HL-60/S4 (cell line): ENCODE results near the gene INTS11.

ENCODE experiments used
- in situ Hi-C: fragments of 300-500 bp; cut with MboI; formaldehyde crosslinking; loops from 2 replicates; pipeline ENCODE4 v1.14.3; 2022; ENCODE audit warnings: low sequenced_read_pairs

The INTS11 gene

DNA sequence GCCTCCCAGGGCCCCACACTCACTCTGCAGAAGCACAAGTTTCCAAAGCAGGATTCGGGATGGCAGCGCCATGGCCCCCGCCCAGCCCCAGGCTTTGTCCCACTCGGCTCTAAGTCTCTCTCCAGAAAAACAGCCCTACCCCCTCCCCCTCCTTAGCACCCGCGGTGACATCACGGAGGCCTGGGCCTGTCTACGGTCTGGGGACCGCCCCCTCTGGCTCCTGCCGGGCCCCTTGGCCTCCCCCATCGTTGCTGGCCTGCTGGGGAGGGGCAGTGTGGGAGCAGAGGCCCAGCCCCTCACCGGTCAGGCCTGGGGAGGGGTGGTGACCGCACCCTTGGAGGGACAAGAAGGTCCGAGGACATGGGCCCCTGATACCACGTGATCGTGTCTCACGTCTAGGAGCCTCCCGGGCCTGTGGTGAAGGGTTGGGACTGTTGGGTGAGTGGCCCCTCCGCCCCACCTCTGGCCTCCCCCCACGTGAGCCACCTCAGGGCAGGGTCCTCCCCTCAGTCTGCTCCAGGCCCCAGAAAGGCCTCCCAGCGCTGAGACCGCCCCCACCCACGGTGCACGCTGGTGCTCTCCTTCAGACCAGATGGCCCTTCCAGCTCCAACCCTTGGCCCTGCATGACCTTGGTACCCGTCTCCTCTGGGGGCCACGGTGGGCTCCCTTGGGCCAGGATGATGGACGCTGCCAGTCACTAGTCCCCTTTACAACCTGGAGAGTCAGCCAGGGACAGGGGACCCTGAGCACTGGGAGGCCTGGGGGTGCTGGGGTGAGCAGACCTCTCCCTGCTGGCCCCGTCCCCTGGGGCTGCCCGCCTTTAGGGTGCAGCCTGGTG, 34.2 kb upstream of the INTS11 start, which contains the start of gene MXRA8:
Gene MXRA8 (minus strand): TSS at position 123 of the 839 bp plus-strand sequence. CDS start 51 bp downstream, at position 72.
- in situ Hi-C loops = no loop called here

GRCh38 chr1:1357871-1358432, 33.5 kb upstream of the INTS11 start:
- in situ Hi-C loops = no loop called here

- in situ Hi-C loops = no loop called here
These were observed 32.4 kb upstream of the INTS11 start for GRCh38 chr1:1356796-1357401.

DNA sequence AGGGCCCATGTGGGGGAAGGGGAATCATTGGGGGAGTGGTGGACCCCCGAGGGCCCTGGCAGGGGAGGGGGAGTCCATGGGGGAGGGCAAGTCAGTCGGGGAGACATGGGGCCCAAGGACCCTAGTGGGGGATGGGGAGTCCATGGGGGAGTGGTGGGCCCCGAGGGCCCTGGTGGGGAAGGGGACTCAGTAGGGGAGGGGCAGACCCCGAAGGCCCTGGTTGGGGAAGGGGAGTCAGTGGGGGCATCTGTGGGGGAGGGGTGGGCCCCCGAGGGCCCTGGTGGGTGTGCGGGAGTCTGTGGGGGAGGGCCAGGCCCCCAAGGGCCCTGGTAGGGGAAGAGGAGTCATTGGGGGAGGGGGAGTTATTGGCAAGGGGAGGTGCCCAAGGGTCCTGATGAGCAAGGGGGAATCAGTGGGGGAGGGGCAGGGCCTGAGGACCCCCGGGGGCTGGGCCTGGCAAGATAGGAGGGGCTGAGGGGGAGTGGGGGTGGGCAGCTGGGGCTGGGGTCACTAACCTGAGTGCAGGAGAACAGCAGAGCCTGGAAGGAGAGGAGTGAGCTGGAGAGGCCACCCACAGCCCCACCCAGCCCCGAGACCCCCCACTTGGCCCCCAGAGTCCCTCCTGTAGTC, 31.8 kb upstream of the INTS11 start:
- in situ Hi-C loops = no loop called here

- in situ Hi-C loops = no loop called here
These were observed 31.0 kb upstream of the INTS11 start for GRCh38 chr1:1355416-1355815.

GRCh38 chr1:1354271-1355247, 30.1 kb upstream of the INTS11 start:
- in situ Hi-C loops = no loop called here

DNA sequence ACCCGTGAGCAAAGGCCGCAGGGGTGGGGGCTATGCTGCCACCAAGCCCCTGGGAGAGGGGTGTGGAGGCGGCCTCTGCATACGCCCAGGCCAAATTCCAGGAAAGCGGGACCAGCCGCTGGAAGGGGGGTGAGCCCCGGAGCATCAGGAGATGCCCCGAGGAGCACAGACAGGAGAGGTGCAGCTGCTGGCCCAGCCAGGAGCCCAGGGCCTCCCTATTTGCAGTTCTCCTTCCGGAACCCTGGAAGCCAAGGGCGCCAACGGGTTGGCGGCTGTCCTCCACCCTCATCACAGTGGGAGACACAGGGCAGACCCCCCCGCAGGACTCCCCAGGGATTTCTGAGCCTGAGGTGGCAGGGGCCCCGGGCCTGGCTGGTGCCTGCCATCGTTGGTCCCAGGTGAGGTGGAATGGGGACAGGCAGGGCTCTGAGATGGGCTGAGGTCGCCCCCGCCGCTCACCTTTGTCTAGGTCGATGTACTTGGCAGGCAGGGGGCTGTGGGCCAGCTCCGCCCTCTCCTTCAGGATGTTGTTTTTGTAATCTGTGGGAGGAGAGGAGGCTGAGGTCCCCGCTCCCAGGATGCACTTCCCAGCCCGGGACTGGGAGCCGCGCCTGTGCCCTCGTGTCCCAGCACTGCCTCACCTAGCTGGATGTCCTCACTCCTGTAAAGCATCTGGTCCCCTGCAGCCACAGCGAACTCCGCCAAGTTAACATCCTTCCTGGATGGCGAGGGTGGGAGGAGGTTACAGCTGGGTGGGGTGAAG, 29.1 kb upstream of the INTS11 start:
- in situ Hi-C loops = no loop called here

DNA sequence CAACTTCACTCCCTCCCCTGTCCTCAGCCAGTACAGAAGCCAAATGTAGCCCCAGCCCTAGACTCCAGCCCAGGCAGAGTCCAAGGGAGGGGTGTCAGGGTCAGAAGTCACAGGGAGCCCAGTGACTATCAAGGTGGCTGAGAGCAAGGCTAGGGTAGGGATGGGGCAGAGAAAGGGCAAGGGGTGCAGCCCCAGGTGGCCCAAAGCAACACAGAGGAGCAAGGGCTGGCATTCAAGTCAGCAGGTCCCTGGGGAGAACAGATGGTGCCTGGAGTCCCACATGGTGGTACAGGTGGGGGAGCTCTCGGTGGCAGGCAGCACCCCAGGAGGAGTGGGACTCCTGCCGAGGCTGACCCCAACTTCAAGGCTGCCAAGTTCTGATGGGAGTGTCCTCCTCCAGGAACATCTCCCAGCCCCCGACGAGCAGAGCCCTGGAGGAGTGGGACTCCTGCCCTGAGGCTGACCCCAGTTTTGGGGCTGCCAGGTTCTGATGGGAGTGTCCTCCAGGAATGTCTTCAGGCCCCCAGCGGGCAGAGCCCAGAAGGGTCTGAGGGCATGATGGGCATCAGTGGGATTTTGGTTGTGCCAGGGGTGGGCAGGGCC, 28.4 kb upstream of the INTS11 start:
- in situ Hi-C loops = no loop called here

DNA sequence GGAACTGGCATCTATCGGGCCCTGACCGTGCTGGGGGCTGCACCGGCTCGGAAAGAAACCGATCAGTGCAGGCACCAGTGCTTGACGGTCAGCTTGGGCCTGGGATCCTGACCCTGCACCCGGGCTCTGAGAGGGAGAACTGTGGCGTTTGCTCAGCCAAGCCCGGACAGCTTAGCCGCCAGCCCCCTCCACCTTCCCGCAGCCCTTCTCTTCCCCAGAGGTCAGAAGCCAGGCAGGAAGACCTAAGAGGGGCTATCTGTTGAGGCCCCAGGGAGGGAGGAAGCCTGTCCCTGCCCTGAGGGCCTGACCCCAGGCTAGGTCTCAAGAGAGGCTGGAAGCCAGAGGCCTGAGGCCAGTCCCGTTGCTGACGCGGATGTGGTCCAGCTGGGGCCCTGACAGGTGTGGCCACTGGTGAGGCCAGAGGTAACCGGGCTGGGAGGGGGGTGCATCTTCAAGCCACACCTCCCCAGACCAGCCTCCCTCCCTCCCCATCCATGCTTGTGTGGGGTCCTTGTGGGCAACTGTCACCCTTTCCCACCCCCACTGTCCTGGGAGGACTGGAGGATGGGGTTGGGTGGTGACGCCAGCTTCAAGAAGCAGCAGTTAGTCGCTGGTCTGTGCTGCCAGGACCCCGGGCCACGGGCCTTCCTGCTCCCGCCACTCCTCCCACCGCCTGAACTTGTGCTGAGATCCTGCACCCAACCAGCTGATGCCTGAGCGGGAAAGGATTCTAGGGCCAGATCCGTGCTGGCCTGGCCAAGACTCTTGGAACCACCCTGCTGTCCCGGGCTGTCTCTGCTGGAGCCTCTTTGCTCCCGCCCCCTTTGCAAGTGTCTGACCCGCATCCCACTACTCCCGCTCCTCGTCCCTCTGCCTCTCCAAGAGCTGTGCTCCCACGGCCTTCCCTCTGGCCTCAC, 27.3 kb upstream of the INTS11 start:
- in situ Hi-C loops = no loop called here

DNA sequence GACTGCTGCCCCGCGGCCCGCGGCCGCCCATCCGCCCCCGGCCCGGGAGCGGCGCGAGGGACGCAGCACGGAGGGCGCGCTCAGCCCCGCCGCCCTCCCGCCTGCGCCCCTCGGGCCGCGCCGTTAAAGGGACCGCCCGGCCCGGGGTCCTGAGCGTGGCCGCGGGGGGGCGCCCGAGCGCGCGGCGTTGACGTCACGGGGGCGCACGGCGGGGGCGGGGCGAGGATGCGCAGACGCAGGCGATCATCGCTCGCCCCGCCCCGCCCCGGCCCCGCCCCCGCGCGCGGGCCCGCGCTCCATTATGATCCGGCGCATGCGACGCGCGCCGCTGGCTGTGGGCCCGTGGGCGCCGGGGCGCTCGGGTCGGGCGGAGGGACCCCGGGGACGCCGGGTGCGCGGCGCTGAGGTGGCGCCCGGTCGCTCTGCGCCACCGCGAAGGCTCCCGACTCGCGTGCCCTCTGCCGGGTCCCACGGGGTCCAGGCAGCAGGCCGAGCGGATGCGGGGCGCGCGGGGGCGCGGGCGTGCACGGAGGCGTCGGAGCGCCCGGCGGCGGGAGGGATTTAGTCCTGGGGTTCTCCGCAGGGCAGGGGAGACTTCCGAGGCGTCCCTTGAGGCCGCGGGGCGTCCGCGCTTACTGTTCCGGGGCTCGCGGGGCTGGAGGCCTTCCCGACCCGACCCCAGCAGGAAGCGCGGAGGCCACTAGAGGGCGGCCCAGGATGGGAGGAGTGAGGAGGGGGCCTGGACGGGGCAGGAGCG, 25.0 kb upstream of the INTS11 start, which contains the start of gene DVL1:
Gene DVL1 (minus strand): TSS at position 163 of the 757 bp plus-strand sequence. CDS start 353 bp downstream, outside the sequence.
- in situ Hi-C loops = no loop called here

- in situ Hi-C loops = no loop called here
These were observed 24.2 kb upstream of the INTS11 start for GRCh38 chr1:1348420-1349255.

- in situ Hi-C loops = no loop called here
These were observed 23.4 kb upstream of the INTS11 start for GRCh38 chr1:1347663-1348419.

- in situ Hi-C loops = no loop called here
These were observed 22.7 kb upstream of the INTS11 start for GRCh38 chr1:1347026-1347595.

GRCh38 chr1:1346501-1346890, 22.0 kb upstream of the INTS11 start:
- in situ Hi-C loops = no loop called here

- in situ Hi-C loops = no loop called here
These were observed 21.5 kb upstream of the INTS11 start for GRCh38 chr1:1345860-1346500.
